IMR-90 (cell line): Measurements from ENCODE around the gene ATP10D. TPM values are rescaled to one million over a fixed set of nuclear protein-coding genes. Genes with fewer than 3 reads are reported as not detected.

ENCODE experiments used
- ATAC-seq: fragments of 200-7000 bp; cut with Tn5 transposase; 2 replicates; pipeline ENCODE4 v1.9.1; 2020; ENCODE audit warnings: low read depth, mild to moderate bottlenecking, moderate library complexity
- BruUV-seq: library from RNA; stranded (reverse); fragments of 400-500 nt; replicated peaks from 2 replicates; lab custom pipeline; 2021; lab: Mats Ljungman, UMichigan
- CTCF ChIA-PET: fragments of 300-600 bp; formaldehyde crosslinking; extraction: SDS; loops from one replicate; lab custom pipeline; 2021; ENCODE audit warnings: antibody characterized with exemption; lab: Yijun Ruan, JAX
- POLR2A ChIA-PET: fragments of 300-600 bp; sonication (Branson Sonifier 250); formaldehyde crosslinking; loops from one replicate; lab custom pipeline; 2022; ENCODE audit warnings: antibody characterized with exemption; ENCODE audit not compliant: unreplicated experiment; lab: Charles Lee
- DNase-seq: peaks from one replicate; pipeline ENCODE4 v3.0.0; 2013
- H2AFZ ChIP-seq: replicated peaks from 2 replicates; pipeline ENCODE3; 2013; ENCODE audit warnings: low read length, mild to moderate bottlenecking; ENCODE audit not compliant: poor library complexity
- H2AK5ac ChIP-seq: 2 replicates; pipeline ENCODE4 v1.6.1; 2013; ENCODE audit warnings: low read depth, low read length, inconsistent platforms
- H2AK9ac ChIP-seq: replicated peaks from 2 replicates; pipeline ENCODE3; 2013; ENCODE audit warnings: mild to moderate bottlenecking, low read depth, low read length, moderate library complexity; ENCODE audit not compliant: poor library complexity
- H2BK120ac ChIP-seq: 2 replicates; pipeline ENCODE4 v1.6.1; 2013; ENCODE audit warnings: low read depth, low read length, inconsistent platforms
- H2BK15ac ChIP-seq: 3 replicates; pipeline ENCODE4 v1.6.1; 2013; ENCODE audit warnings: low read depth, low read length, inconsistent platforms
- H2BK20ac ChIP-seq: 2 replicates; pipeline ENCODE4 v1.6.1; 2013; ENCODE audit warnings: low read depth, mild to moderate bottlenecking, inconsistent platforms, low read length, moderate library complexity
- H2BK5ac ChIP-seq: 2 replicates; pipeline ENCODE4 v1.6.1; 2013; ENCODE audit warnings: mild to moderate bottlenecking, low read depth, low read length, inconsistent platforms; ENCODE audit not compliant: poor library complexity, severe bottlenecking
- H3K14ac ChIP-seq: replicated peaks from 2 replicates; pipeline ENCODE4 v1.6.1; 2013; ENCODE audit warnings: low read depth, low read length, inconsistent platforms
- H3K18ac ChIP-seq: 2 replicates; pipeline ENCODE4 v1.6.1; 2013; ENCODE audit warnings: low read depth, low read length, control low read depth
- H3K23ac ChIP-seq: 2 replicates; pipeline ENCODE4 v1.6.1; 2013; ENCODE audit warnings: low read depth, low read length, inconsistent platforms
- H3K27ac ChIP-seq: 2 replicates; pipeline ENCODE4 v1.5.1; 2013; ENCODE audit warnings: mild to moderate bottlenecking, control low read depth, low read length; ENCODE audit not compliant: insufficient read depth
- H3K27me3 ChIP-seq: 2 replicates; pipeline ENCODE4 v1.6.1; 2013; ENCODE audit warnings: low read length; ENCODE audit not compliant: control insufficient read depth, insufficient read depth
- H3K36me3 ChIP-seq: 2 replicates; pipeline ENCODE4 v1.6.1; 2013; ENCODE audit warnings: low read length, mixed read lengths; ENCODE audit not compliant: control insufficient read depth, insufficient read depth
- H3K4ac ChIP-seq: 2 replicates; pipeline ENCODE4 v1.6.1; 2013; ENCODE audit warnings: low read depth, low read length, inconsistent platforms
- H3K4me1 ChIP-seq: 2 replicates; pipeline ENCODE4 v1.6.1; 2013; ENCODE audit warnings: low read length, mixed read lengths; ENCODE audit not compliant: control insufficient read depth, insufficient read depth
- H3K4me2 ChIP-seq: 2 replicates; pipeline ENCODE4 v1.6.1; 2013; ENCODE audit warnings: low read depth, mild to moderate bottlenecking, control low read depth, low read length, moderate library complexity
- H3K4me3 ChIP-seq: 2 replicates; pipeline ENCODE4 v1.5.1; 2013; ENCODE audit warnings: low read depth, mild to moderate bottlenecking, control low read depth, low read length, moderate library complexity; ENCODE audit not compliant: insufficient read depth
- H3K56ac ChIP-seq: 2 replicates; pipeline ENCODE4 v1.6.1; 2013; ENCODE audit warnings: low read length, inconsistent platforms; ENCODE audit not compliant: insufficient read depth; ENCODE audit errors: extremely low read depth
- H3K79me1 ChIP-seq, 2 experiments: 2 replicates each; pipeline ENCODE4 v1.6.1; 2013; ENCODE audit warnings: low read length in 2 of 2, inconsistent platforms in 1 of 2, low read depth in 1 of 2
- H3K9ac ChIP-seq: 2 replicates; pipeline ENCODE4 v1.6.1; 2013; ENCODE audit warnings: low read depth, low read length, control low read depth
- H3K9me1 ChIP-seq: 2 replicates; pipeline ENCODE4 v1.6.1; 2013; ENCODE audit warnings: low read length, inconsistent platforms; ENCODE audit not compliant: insufficient read depth
- H3K9me3 ChIP-seq: 2 replicates; pipeline ENCODE4 v1.6.1; 2013; ENCODE audit warnings: low read length; ENCODE audit not compliant: control insufficient read depth, insufficient read depth
- H4K20me1 ChIP-seq: 2 replicates; pipeline ENCODE4 v1.6.1; 2013; ENCODE audit warnings: low read length, inconsistent platforms; ENCODE audit not compliant: insufficient read depth
- H4K5ac ChIP-seq: 2 replicates; pipeline ENCODE4 v1.6.1; 2013; ENCODE audit warnings: mild to moderate bottlenecking, low read depth, low read length, control low read depth
- H4K8ac ChIP-seq, 2 experiments: 2 replicates each; pipeline ENCODE4 v1.6.1; 2013; ENCODE audit warnings: low read depth in 2 of 2, low read length in 2 of 2, control low read depth in 1 of 2, inconsistent platforms in 1 of 2
- H4K91ac ChIP-seq: 2 replicates; pipeline ENCODE4 v1.6.1; 2013; ENCODE audit warnings: low read depth, low read length, inconsistent platforms; ENCODE audit not compliant: insufficient read depth
- BHLHE40 ChIP-seq: fragments of 150-350 bp; IDR thresholded peaks from 2 replicates; pipeline ENCODE4 v1.6.1; 2016; ENCODE audit warnings: mild to moderate bottlenecking, low read depth, low read length
- CEBPB ChIP-seq: IDR thresholded peaks from 2 replicates; pipeline ENCODE4 v1.6.1; 2012; ENCODE audit warnings: low read depth, low read length, improper control_type of control experiment
- CHD1 ChIP-seq: IDR thresholded peaks from 2 replicates; pipeline ENCODE4 v1.6.1; 2012; ENCODE audit warnings: low read depth, low read length, improper control_type of control experiment
- CTCF ChIP-seq: conservative IDR thresholded peaks from 2 replicates; pipeline ENCODE4 v1.5.1; 2012; ENCODE audit warnings: mild to moderate bottlenecking, low read depth, low read length, improper control_type of control experiment
- ELK1 ChIP-seq: fragments of 150-350 bp; IDR thresholded peaks from 2 replicates; pipeline ENCODE4 v1.6.1; 2016; ENCODE audit warnings: low read depth, mild to moderate bottlenecking, low read length, moderate library complexity, borderline replicate concordance
- FOS ChIP-seq: fragments of 150-350 bp; IDR thresholded peaks from 2 replicates; pipeline ENCODE4 v1.6.1; 2016; ENCODE audit warnings: low read depth, low read length
- MAFK ChIP-seq: IDR thresholded peaks from 2 replicates; pipeline ENCODE4 v1.6.1; 2012; ENCODE audit warnings: low read depth, low read length, improper control_type of control experiment
- MAZ ChIP-seq: IDR thresholded peaks from 2 replicates; pipeline ENCODE4 v1.6.1; 2012; ENCODE audit warnings: low read depth, mild to moderate bottlenecking, low read length, improper control_type of control experiment, moderate library complexity, borderline replicate concordance
- MXI1 ChIP-seq: IDR thresholded peaks from 2 replicates; pipeline ENCODE4 v1.6.1; 2012; ENCODE audit warnings: low read depth, mild to moderate bottlenecking, low read length, moderate library complexity, borderline replicate concordance
- NFE2L2 ChIP-seq: fragments of 150-350 bp; IDR thresholded peaks from 2 replicates; pipeline ENCODE4 v1.6.1; 2016; ENCODE audit warnings: low read depth, mild to moderate bottlenecking, low read length
- POLR2A ChIP-seq: IDR thresholded peaks from 2 replicates; pipeline ENCODE4 v1.6.1; 2012; ENCODE audit warnings: mild to moderate bottlenecking, low read depth, low read length
- RAD21 ChIP-seq: IDR thresholded peaks from 2 replicates; pipeline ENCODE4 v1.6.1; 2012; ENCODE audit warnings: low read length, improper control_type of control experiment
- RCOR1 ChIP-seq: IDR thresholded peaks from 2 replicates; pipeline ENCODE4 v1.6.1; 2012; ENCODE audit warnings: mild to moderate bottlenecking, low read length, improper control_type of control experiment; ENCODE audit not compliant: insufficient replicate concordance
- RFX5 ChIP-seq: IDR thresholded peaks from 2 replicates; pipeline ENCODE4 v1.8.0; 2012; ENCODE audit warnings: low read depth, mild to moderate bottlenecking, low read length, moderate library complexity
- SMC3 ChIP-seq: fragments of 150-350 bp; IDR thresholded peaks from 2 replicates; pipeline ENCODE4 v1.6.1; 2016; ENCODE audit warnings: low read depth, mild to moderate bottlenecking, antibody characterized with exemption, low read length, moderate library complexity
- USF2 ChIP-seq: fragments of 150-350 bp; IDR thresholded peaks from 2 replicates; pipeline ENCODE4 v1.6.1; 2017; ENCODE audit warnings: mild to moderate bottlenecking, antibody characterized with exemption, low read length, low read depth
- WGBS, 2 experiments: methylation state at CpG; one replicate each; pipeline versions ENCODE4 v1.1.5 to v1.1.7; 2013; ENCODE audit warnings: missing lambda C conversion rate in 2 of 2; ENCODE audit not compliant: insufficient read length in 1 of 2; ENCODE audit errors: extremely low coverage in 2 of 2; 5-methylcytosine and 5-hydroxymethylcytosine counted together
- dilution Hi-C: fragments of 300-500 bp; cut with HindIII; formaldehyde crosslinking; loops from one replicate; pipeline ENCODE4 v1.14.3; 2018; ENCODE audit warnings: low sequenced_read_pairs; ENCODE audit not compliant: unreplicated experiment
- in situ Hi-C: fragments of 300-500 bp; cut with MboI; formaldehyde crosslinking; loops from 3 replicates; pipeline ENCODE4 v1.14.3; 2019; ENCODE audit warnings: low sequenced_read_pairs, inconsistent platforms, mixed read lengths
- intact Hi-C: fragments of 100-400 bp; cut with micrococcal nuclease; formaldehyde crosslinking; loops from 2 replicates; pipeline ENCODE4 v1.10.0; 2022
- polyA plus RNA-seq, 3 experiments: library from polyadenylated mRNA; depleted of rRNA; stranded (reverse); fragments of >200 nt; gene quantifications; 2 replicates each; pipeline ENCODE4 v1.2.3, GENCODE V29; 2012; ENCODE audit warnings: low replicate concordance in 1 of 3
- total RNA-seq: library from RNA; depleted of rRNA; stranded (reverse); fragments of >200 nt; gene quantifications from 2 replicates; pipeline ENCODE4 v1.2.3, GENCODE V29; 2012

ATP10D gene
- total and polyA plus RNA-seq, 2 of the 4 experiments (the other 2 are of a cell fraction): 28.9 to 135 TPM

- Histone ChIP-seq H2BK20ac (no peak overlapping the region), H3K9ac (no peak overlapping the region), H3K4me3 (no peak overlapping the region), H3K4me2 (no peak overlapping the region), H2AFZ (no peak overlapping the region), H3K4ac (no peak overlapping the region), H4K8ac (no peak overlapping the region), H4K20me1 (no peaks in the 10 kb centered on the region), H3K36me3 (no peaks in the 10 kb centered on the region), H2AK5ac (no peak overlapping the region), H3K23ac (no peak overlapping the region), H3K9me1 (no peaks in the 10 kb centered on the region), H3K27me3 (no peaks in the 10 kb centered on the region), H3K27ac (no peak overlapping the region), H3K9me3 (no peaks in the 10 kb centered on the region), H3K56ac (no peak overlapping the region), H2BK5ac (no peak overlapping the region), H3K14ac (no peak overlapping the region), H3K4me1 (no peaks in the 10 kb centered on the region; the same call in 1 of the 2 replicates), H2BK15ac (no peak overlapping the region), H2AK9ac (no peak overlapping the region), H3K18ac (no peak overlapping the region), H4K5ac (no peak overlapping the region), H4K91ac (no peak overlapping the region), H2BK120ac (no peak overlapping the region), H3K79me1 (no peaks in the 10 kb centered on the region)
- no peak for TF ChIP-seq MAFK
- TF ChIP-seq ELK1: no peak
- TF ChIP-seq BHLHE40: no peak
- no peak for TF ChIP-seq RAD21
- TF ChIP-seq FOS: no peak
- TF ChIP-seq USF2: no peak
- no peak for TF ChIP-seq MXI1
- no peak for TF ChIP-seq RFX5
- no peak for TF ChIP-seq POLR2A
- no peak for TF ChIP-seq NFE2L2
- no peak for TF ChIP-seq CTCF
- no peak for TF ChIP-seq MAZ
- TF ChIP-seq SMC3: no peak
- TF ChIP-seq CEBPB: no peak
- no peak for TF ChIP-seq CHD1
- TF ChIP-seq RCOR1: no peak
- ChIA-PET POLR2A (no interaction called here), CTCF (no interaction called here)
- no TSS peak for BruUV-seq
- in situ Hi-C loops (no loop called here), dilution Hi-C loops (no loop called here), intact Hi-C loops (no loop called here)
- no peak for ATAC-seq
- no CpG with 5 or more reads among the region's 1 CpG for WGBS, 2 experiments
- no peak for DNase-seq
These were observed 136.1 kb downstream of the ATP10D start for GRCh38 chr4:47621181-47621580.
